Upper lobe of left lung (tissue), 6 donors: ENCODE results near the gene TRIM44. TPM values are rescaled to one million over a fixed set of nuclear protein-coding genes. Genes with fewer than 3 reads are reported as not detected.

Experiments
- ATAC-seq, 2 donors: fragments of 200-7000 bp; cut with Tn5 transposase; one replicate each; pipeline ENCODE4 v1.9.1; 2022; ENCODE audit warnings: mild to moderate bottlenecking in 2 of 2, moderate library complexity in 2 of 2; ENCODE audit not compliant: low FRiP score in 2 of 2
- DNase-seq, 2 donors: peaks; one replicate each; pipeline ENCODE4 v3.0.0-alpha.2; 2019 to 2020
- H3K27ac ChIP-seq, 4 donors: fragments of 200-600 bp; sonication (generic); one replicate each; pipeline ENCODE4 v1.5.1; 2016 to 2019
- H3K27me3 ChIP-seq, 4 donors: fragments of 200-600 bp; sonication (generic); one replicate each; pipeline ENCODE4 v1.5.1; 2017 to 2019
- H3K36me3 ChIP-seq, 4 donors: fragments of 200-600 bp; sonication (generic); one replicate each; pipeline ENCODE4 v1.5.1; 2016 to 2019
- H3K4me1 ChIP-seq, 4 donors: fragments of 200-600 bp; sonication (generic); one replicate each; pipeline ENCODE4 v1.5.1; 2018 to 2019
- H3K4me3 ChIP-seq, 4 donors: fragments of 200-600 bp; sonication (generic); one replicate each; pipeline ENCODE4 v1.5.1; 2017 to 2019; ENCODE audit warnings: mild to moderate bottlenecking in 2 of 4, moderate library complexity in 1 of 4
- H3K9me3 ChIP-seq, 4 donors: fragments of 200-600 bp; sonication (generic); one replicate each; pipeline ENCODE4 v1.5.1; 2018 to 2019
- CTCF ChIP-seq, 6 experiments: fragments of 450-650 bp in 4 of 6; fragments of 200-600 bp in 2 of 6; sonication (generic) in 2 of 6; IDR thresholded peaks; one replicate each; pipeline ENCODE4 v1.5.1; 2016 to 2019; ENCODE audit warnings: antibody characterized with exemption in 6 of 6
- EP300 ChIP-seq, 4 donors: sonication (generic); formaldehyde crosslinking; IDR thresholded peaks; one replicate each; pipeline ENCODE4 v1.5.1; 2017; ENCODE audit warnings: antibody characterized with exemption in 4 of 4, control low read depth in 2 of 4
- POLR2A ChIP-seq, 4 donors: fragments of 450-650 bp; IDR thresholded peaks; one replicate each; pipeline ENCODE4 v1.5.1; 2016 to 2017; ENCODE audit warnings: antibody characterized with exemption in 4 of 4, mild to moderate bottlenecking in 2 of 4
- POLR2AphosphoS5 ChIP-seq, 2 donors: sonication (generic); formaldehyde crosslinking; IDR thresholded peaks; one replicate each; pipeline ENCODE4 v1.5.1; 2017; ENCODE audit warnings: antibody characterized with exemption in 2 of 2
- WGBS, 2 donors: methylation state at CpG; one replicate each; pipeline ENCODE4 v1.1.5; 2017 to 2018; 5-methylcytosine and 5-hydroxymethylcytosine counted together
- total RNA-seq, 6 donors: library from RNA; depleted of rRNA in 4 of 6; stranded (reverse); fragments of >200 nt in 4 of 6; gene quantifications; one replicate each; pipeline versions ENCODE4 v1.1.0 to v1.2.1, GENCODE V29; 2016 to 2021
- donor health status: DM: no; HTN: no; CAD: no; lungs with moderate emphysema.
- donor health status: DM: no; HTN: yes; CAD: no; lungs with severe emphysema.

Gene TRIM44
- total RNA-seq, 6 donors from 2014 or later, result 48.9 to 133 (median 64.0) TPM

- peaks cover 6 to 14% (median 10%) of the 10 kb centered on the region in 4 donors for H3K4me1 ChIP-seq
- no peaks in the 10 kb centered on the region for H3K9me3 ChIP-seq
- H3K36me3 ChIP-seq, result no peaks in the 10 kb centered on the region
- H3K27me3 ChIP-seq, result peaks cover 0 to 6% (median 2%) of the 10 kb centered on the region in 4 donors
- no peak overlapping the region for H3K4me3 ChIP-seq
- no peak for TF ChIP-seq POLR2A (IDR thresholded peaks at IDR 0.05)
- TF ChIP-seq EP300 (IDR thresholded peaks at IDR 0.05), result no peak
- no peak for TF ChIP-seq POLR2AphosphoS5 (IDR thresholded peaks at IDR 0.05)
- TF ChIP-seq CTCF (IDR thresholded peaks at IDR 0.05), result no peak
- ATAC-seq (no peak), DNase-seq (no peak)
- no peak overlapping the region for H3K27ac ChIP-seq
These were observed 37.8 kb upstream of the TRIM44 start for GRCh38 chr11:35624781-35625180.

- H3K36me3 ChIP-seq, result no peaks in the 10 kb centered on the region
- no peak for ATAC-seq
- TF ChIP-seq EP300 (IDR thresholded peaks at IDR 0.05), result no peak
- no peak for TF ChIP-seq CTCF (IDR thresholded peaks at IDR 0.05)
- no peak for TF ChIP-seq POLR2AphosphoS5 (IDR thresholded peaks at IDR 0.05)
- no peak for TF ChIP-seq POLR2A (IDR thresholded peaks at IDR 0.05)
- H3K4me1 ChIP-seq, result peaks cover 0 to 6% (median 4%) of the 10 kb centered on the region in 4 donors
- no peak overlapping the region for H3K27ac ChIP-seq
- no peak overlapping the region for H3K4me3 ChIP-seq
- H3K27me3 ChIP-seq, result no peaks in the 10 kb centered on the region
- H3K9me3 ChIP-seq, result no peaks in the 10 kb centered on the region
- no peak for DNase-seq
- WGBS, 2 donors, result 90 to 96% methylated on average over 2 of the region's 2 CpGs
These were observed 36.1 kb upstream of the TRIM44 start for GRCh38 chr11:35626501-35626900.

- Histone ChIP-seq H3K27me3 (no peaks in the 10 kb centered on the region), H3K36me3 (no peaks in the 10 kb centered on the region), H3K4me1 (peaks cover 0 to 3% (median 0%) of the 10 kb centered on the region in 4 donors), H3K4me3 (no peak overlapping the region), H3K27ac (no peak overlapping the region), H3K9me3 (no peaks in the 10 kb centered on the region)
- DNase-seq, result no peak
- TF ChIP-seq CTCF (IDR thresholded peaks at IDR 0.05), result no peak
- TF ChIP-seq POLR2A (IDR thresholded peaks at IDR 0.05), result no peak
- TF ChIP-seq EP300 (IDR thresholded peaks at IDR 0.05), result no peak
- TF ChIP-seq POLR2AphosphoS5 (IDR thresholded peaks at IDR 0.05), result no peak
- WGBS, 2 donors, result 76 to 83% methylated on average over 4 of the region's 4 CpGs
- ATAC-seq, result no peak
These were observed 33.1 kb upstream of the TRIM44 start for GRCh38 chr11:35629511-35629910.

- Histone ChIP-seq H3K4me3 (no peak overlapping the region), H3K27ac (no peak overlapping the region), H3K9me3 (no peaks in the 10 kb centered on the region), H3K27me3 (no peaks in the 10 kb centered on the region), H3K4me1 (peaks cover 0 to 3% (median 0%) of the 10 kb centered on the region in 4 donors), H3K36me3 (no peaks in the 10 kb centered on the region)
- ATAC-seq (peak; percentile 75 to 89), DNase-seq (peak in 1 of 2 donors; percentile 65)
- TF ChIP-seq POLR2AphosphoS5 (IDR thresholded peaks at IDR 0.05), result peak in 1 of 2 donors; percentile 45
- no peak for TF ChIP-seq POLR2A (IDR thresholded peaks at IDR 0.05)
- peak in 1 of 4 donors; percentile 59 for TF ChIP-seq EP300 (IDR thresholded peaks at IDR 0.05)
- 59 to 73% methylated on average over 6 of the region's 6 CpGs for WGBS, 2 donors
These were observed 32.7 kb upstream of the TRIM44 start for GRCh38 chr11:35629914-35630313.

GRCh38 chr11:35631891-35632290 lies 30.7 kb upstream of the TRIM44 start:
- no peak for DNase-seq
- Histone ChIP-seq H3K9me3 (no peaks in the 10 kb centered on the region), H3K27me3 (no peaks in the 10 kb centered on the region), H3K36me3 (no peaks in the 10 kb centered on the region), H3K4me3 (no peak overlapping the region), H3K27ac (no peak overlapping the region), H3K4me1 (peaks cover 0 to 3% (median 0%) of the 10 kb centered on the region in 4 donors)
- no peak for TF ChIP-seq EP300 (IDR thresholded peaks at IDR 0.05)
- no peak for TF ChIP-seq POLR2AphosphoS5 (IDR thresholded peaks at IDR 0.05)
- no peak for TF ChIP-seq CTCF (IDR thresholded peaks at IDR 0.05)
- TF ChIP-seq POLR2A (IDR thresholded peaks at IDR 0.05), result no peak
- ATAC-seq, result no peak
- 76 to 96% methylated on average over 3 of the region's 3 CpGs for WGBS, 2 donors
